Thyroid gland (tissue), 4 donors: ENCODE results near the gene AK3.

ENCODE experiments used
- CTCF ChIP-seq, 6 experiments: fragments of 200-600 bp in 3 of 6; fragments of 450-650 bp in 3 of 6; sonication (generic) in 3 of 6; IDR thresholded peaks; one replicate each; pipeline ENCODE4 v1.5.1; 2016 to 2019; ENCODE audit warnings: antibody characterized with exemption in 6 of 6, mild to moderate bottlenecking in 2 of 6, inconsistent platforms in 1 of 6, moderate library complexity in 1 of 6
- POLR2A ChIP-seq, 2 donors: fragments of 450-650 bp; IDR thresholded peaks; one replicate each; pipeline ENCODE4 v1.6.1; 2017; ENCODE audit warnings: antibody characterized with exemption in 2 of 2, mild to moderate bottlenecking in 2 of 2, moderate library complexity in 1 of 2

DNA sequence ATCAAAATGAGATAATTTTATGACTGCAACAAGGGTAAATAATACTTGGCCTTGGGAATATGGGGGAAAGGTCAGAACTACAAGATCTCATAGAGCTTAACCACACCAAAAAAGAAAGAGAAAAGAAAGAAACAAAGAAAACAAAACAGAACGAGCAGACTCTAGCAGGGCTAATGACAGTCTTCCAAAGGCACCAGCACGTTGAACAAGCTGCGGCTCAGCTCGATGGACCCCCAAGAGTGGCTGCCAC is 689 bp downstream of the AK3 start:
- TF ChIP-seq CTCF (IDR thresholded peaks at IDR 0.05) (no peak), POLR2A (IDR thresholded peaks at IDR 0.05) (no peak)
